Mesenchymal stem cell (in vitro differentiated cells and primary cell): ENCODE results near the gene LY86.

Experiments used
- DNase-seq: peaks from one replicate; pipeline ENCODE4 v3.0.0-alpha.2; 2013
- H2AFZ ChIP-seq: one replicate; pipeline ENCODE4 v1.6.1; 2013; ENCODE audit warnings: low read depth, mild to moderate bottlenecking, control low read depth, inconsistent platforms, low read length, moderate library complexity
- H2AK5ac ChIP-seq: 2 replicates; pipeline ENCODE4 v1.6.1; 2013; ENCODE audit warnings: low read length, moderate library complexity, mild to moderate bottlenecking, inconsistent platforms; ENCODE audit not compliant: severe bottlenecking
- H2BK120ac ChIP-seq: one replicate; pipeline ENCODE4 v1.6.1; 2013; ENCODE audit warnings: low read depth, mild to moderate bottlenecking, inconsistent platforms, low read length, moderate library complexity
- H2BK12ac ChIP-seq, 2 experiments: one replicate each; pipeline ENCODE4 v1.6.1; 2013; ENCODE audit warnings: inconsistent platforms in 2 of 2, low read length in 2 of 2, mild to moderate bottlenecking in 2 of 2, moderate library complexity in 2 of 2, control low read depth in 1 of 2
- H2BK15ac ChIP-seq: one replicate; pipeline ENCODE4 v1.6.1; 2013; ENCODE audit warnings: mild to moderate bottlenecking, low read depth, inconsistent platforms; ENCODE audit not compliant: poor library complexity, severe bottlenecking
- H2BK5ac ChIP-seq: 2 replicates; pipeline ENCODE4 v1.6.1; 2013; ENCODE audit warnings: low read depth, mild to moderate bottlenecking, low read length, control low read depth, inconsistent platforms; ENCODE audit not compliant: poor library complexity, severe bottlenecking
- H3K14ac ChIP-seq, 2 experiments: one replicate each; pipeline ENCODE4 v1.6.1; 2013; ENCODE audit warnings: inconsistent platforms in 2 of 2, low read length in 2 of 2, control low read depth in 1 of 2, mild to moderate bottlenecking in 1 of 2, moderate library complexity in 1 of 2
- H3K18ac ChIP-seq, 2 experiments: one replicate each; pipeline ENCODE4 v1.6.1; 2013; ENCODE audit warnings: inconsistent platforms in 2 of 2, low read length in 2 of 2, control low read depth in 1 of 2, low read depth in 1 of 2, mild to moderate bottlenecking in 1 of 2
- H3K23ac ChIP-seq, 2 experiments: one replicate each; pipeline ENCODE4 v1.6.1; 2013; ENCODE audit warnings: inconsistent platforms in 2 of 2, low read length in 2 of 2, mild to moderate bottlenecking in 2 of 2, moderate library complexity in 2 of 2, control low read depth in 1 of 2
- H3K27ac ChIP-seq: 2 replicates; pipeline ENCODE4 v1.5.1; 2013; ENCODE audit warnings: mild to moderate bottlenecking, moderate library complexity, low read length, control low read depth, inconsistent platforms; ENCODE audit not compliant: poor library complexity, severe bottlenecking
- H3K27me3 ChIP-seq, 2 experiments: 2 replicates each; pipeline versions ENCODE4 v1.6.1 to v1.7.0; 2013; ENCODE audit warnings: low read length in 2 of 2, mild to moderate bottlenecking in 2 of 2, moderate library complexity in 2 of 2, control low read depth in 1 of 2, inconsistent platforms in 1 of 2; ENCODE audit not compliant: control insufficient read depth in 1 of 2, insufficient read depth in 1 of 2
- H3K36me3 ChIP-seq, 2 experiments: 2 replicates each; pipeline versions ENCODE4 v1.6.1 to v1.7.0; 2013; ENCODE audit warnings: low read length in 2 of 2, control low read depth in 1 of 2, inconsistent platforms in 1 of 2, low read depth in 1 of 2, mild to moderate bottlenecking in 1 of 2; ENCODE audit not compliant: insufficient read depth in 2 of 2, control insufficient read depth in 1 of 2
- H3K4ac ChIP-seq, 2 experiments: one replicate each; pipeline ENCODE4 v1.6.1; 2013; ENCODE audit warnings: inconsistent platforms in 2 of 2, low read length in 2 of 2, mild to moderate bottlenecking in 2 of 2, moderate library complexity in 2 of 2, control low read depth in 1 of 2, low read depth in 1 of 2
- H3K4me1 ChIP-seq: 2 replicates; pipeline ENCODE4 v1.6.1; 2013; ENCODE audit warnings: low read depth, low read length, control low read depth; ENCODE audit not compliant: control insufficient read depth, insufficient read depth
- H3K4me2 ChIP-seq: 2 replicates; pipeline ENCODE4 v1.6.1; 2013; ENCODE audit warnings: low read length, mild to moderate bottlenecking, inconsistent platforms; ENCODE audit not compliant: poor library complexity, severe bottlenecking
- H3K4me3 ChIP-seq, 2 experiments: 2 replicates each; pipeline versions ENCODE4 v1.5.1 to v1.7.0; 2013; ENCODE audit warnings: low read length in 2 of 2, mild to moderate bottlenecking in 2 of 2, control low read depth in 1 of 2, low read depth in 1 of 2; ENCODE audit not compliant: insufficient read depth in 1 of 2
- H3K79me1 ChIP-seq: replicated peaks from 2 replicates; pipeline ENCODE4 v1.6.1; 2013; ENCODE audit warnings: mild to moderate bottlenecking, control low read depth, low read length, inconsistent platforms; ENCODE audit not compliant: poor library complexity, severe bottlenecking
- H3K9ac ChIP-seq: 2 replicates; pipeline ENCODE4 v1.7.0; 2013; ENCODE audit warnings: mild to moderate bottlenecking, low read length, moderate library complexity
- H3K9me3 ChIP-seq: 2 replicates; pipeline ENCODE4 v1.7.0; 2013; ENCODE audit warnings: mild to moderate bottlenecking, low read length; ENCODE audit not compliant: control insufficient read depth
- H4K8ac ChIP-seq: one replicate; pipeline ENCODE4 v1.6.1; 2013; ENCODE audit warnings: inconsistent platforms, mild to moderate bottlenecking, low read length, moderate library complexity
- H4K91ac ChIP-seq: one replicate; pipeline ENCODE4 v1.6.1; 2013; ENCODE audit warnings: mild to moderate bottlenecking, low read length, inconsistent platforms
- WGBS: methylation state at CpG from one replicate; pipeline ENCODE4 v1.1.7; 2013; ENCODE audit warnings: mixed read lengths; 5-methylcytosine and 5-hydroxymethylcytosine counted together

The LY86 gene

DNA sequence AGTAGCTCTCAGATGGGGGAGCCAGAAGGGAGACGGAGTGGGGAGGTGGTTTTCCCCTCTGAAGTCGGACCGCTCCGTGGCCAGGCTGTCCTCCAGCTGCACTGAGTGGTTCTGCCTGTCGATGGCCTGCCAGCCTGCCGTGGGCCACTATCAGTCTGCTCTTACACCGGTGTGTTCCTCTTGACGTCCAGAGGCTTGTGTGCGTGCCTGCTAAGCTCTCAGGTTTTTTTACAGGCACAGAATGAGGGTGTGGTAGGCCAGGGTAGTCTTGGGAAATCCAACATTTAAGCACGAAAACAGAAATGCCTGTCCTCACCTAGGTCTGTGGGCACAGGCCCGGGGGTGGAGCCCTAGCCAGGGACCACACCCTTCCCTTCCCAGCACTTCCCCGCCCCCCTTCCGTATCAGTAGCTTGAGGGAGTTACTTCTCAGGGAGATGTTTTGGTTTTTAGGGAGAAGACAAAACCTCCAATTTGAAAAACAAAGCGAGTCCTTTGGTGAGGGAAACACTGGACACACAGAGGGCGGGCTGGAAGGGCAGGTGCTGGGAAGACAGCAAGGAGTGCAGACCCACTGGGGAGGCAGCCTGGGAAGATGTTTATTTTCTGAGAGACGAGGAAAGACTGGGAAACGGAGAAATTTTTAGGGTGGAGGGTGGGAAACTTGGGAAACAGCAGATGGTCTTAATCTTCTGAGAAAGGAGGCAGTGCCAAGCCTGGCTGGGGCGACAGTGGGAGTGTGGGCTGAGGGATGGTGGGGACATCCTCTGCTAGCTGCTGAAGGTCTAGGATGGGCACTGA, 106.5 kb downstream of the LY86 start:
- H2AFZ ChIP-seq = no peak overlapping the region
- peak overlapping the region; percentile 63 for H3K9ac ChIP-seq
- peak overlapping the region in 1 of 2 experiments; percentile 9 for H3K18ac ChIP-seq
- H3K4me2 ChIP-seq = no peak overlapping the region
- H3K79me1 ChIP-seq = no peaks in the 10 kb centered on the region
- peaks cover 0 to 8% of the 10 kb centered on the region in 2 experiments for H3K27me3 ChIP-seq
- no peak overlapping the region for H2BK120ac ChIP-seq
- no peak overlapping the region for H4K8ac ChIP-seq
- H2AK5ac ChIP-seq = no peak overlapping the region
- H3K9me3 ChIP-seq = no peaks in the 10 kb centered on the region
- no peak overlapping the region for H3K23ac ChIP-seq
- H3K4me3 ChIP-seq = peak overlapping the region in 1 of 2 experiments; percentile 23
- H3K4me1 ChIP-seq = peaks cover 5% of the 10 kb centered on the region
- H4K91ac ChIP-seq = no peak overlapping the region
- DNase-seq = no peak
- WGBS = 58% methylated on average over 18 of the region's 18 CpGs
- H3K36me3 ChIP-seq = no peaks in the 10 kb centered on the region
- no peak overlapping the region for H3K4ac ChIP-seq
- H3K14ac ChIP-seq = no peak overlapping the region
- no peak overlapping the region for H2BK5ac ChIP-seq
- no peak overlapping the region for H2BK15ac ChIP-seq
- H2BK12ac ChIP-seq = peak overlapping the region in 1 of 2 experiments; percentile 70
- H3K27ac ChIP-seq = no peak overlapping the region

DNA sequence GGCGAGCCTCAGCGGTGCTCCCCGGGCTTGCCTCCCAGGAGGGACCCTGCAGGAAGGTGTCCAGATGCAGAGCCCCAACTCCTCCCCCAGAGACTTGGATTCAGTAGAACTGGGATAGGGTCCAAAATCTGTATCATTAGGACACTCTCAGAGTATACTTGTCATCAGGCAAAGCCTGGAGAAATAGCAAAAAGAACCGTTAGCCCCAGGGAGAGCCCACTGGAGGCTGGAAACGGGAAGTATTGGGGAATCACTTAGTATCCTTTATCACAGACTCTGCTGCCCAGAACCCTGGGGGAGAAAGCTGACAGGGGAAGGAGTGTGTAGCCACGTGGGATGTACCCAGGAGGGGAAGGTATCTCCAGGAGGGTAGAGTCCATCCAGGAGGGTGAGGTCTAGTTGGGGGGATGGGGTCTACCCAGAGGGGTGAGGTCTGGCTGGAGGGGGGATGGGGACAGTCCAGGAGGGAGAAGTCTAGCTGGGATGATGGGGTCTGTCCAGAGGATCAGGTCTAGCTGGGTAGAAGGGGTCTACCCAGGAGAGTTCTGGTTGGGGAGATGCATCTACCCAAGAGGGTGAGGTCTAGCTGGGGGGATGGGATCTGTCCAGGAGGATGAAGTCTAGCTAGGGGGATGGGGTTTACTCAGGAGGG, 107.2 kb downstream of the LY86 start:
- Histone ChIP-seq H3K18ac (no peak overlapping the region), H3K27ac (no peak overlapping the region), H3K9ac (peak overlapping the region; percentile 63), H2BK5ac (no peak overlapping the region), H3K23ac (no peak overlapping the region), H2BK15ac (no peak overlapping the region), H2AFZ (no peak overlapping the region), H3K4me1 (peaks cover 5% of the 10 kb centered on the region), H3K27me3 (peaks cover 0 to 8% of the 10 kb centered on the region in 2 experiments), H3K4me3 (peak overlapping the region in 1 of 2 experiments; percentile 23), H3K4me2 (no peak overlapping the region), H4K91ac (no peak overlapping the region), H3K14ac (no peak overlapping the region), H3K79me1 (no peaks in the 10 kb centered on the region), H3K9me3 (no peaks in the 10 kb centered on the region), H2BK12ac (peak overlapping the region in 1 of 2 experiments; percentile 46), H2AK5ac (no peak overlapping the region), H3K4ac (no peak overlapping the region), H2BK120ac (no peak overlapping the region), H3K36me3 (no peaks in the 10 kb centered on the region), H4K8ac (no peak overlapping the region)
- WGBS = 58% methylated on average over 6 of the region's 6 CpGs
- DNase-seq = no peak

DNA sequence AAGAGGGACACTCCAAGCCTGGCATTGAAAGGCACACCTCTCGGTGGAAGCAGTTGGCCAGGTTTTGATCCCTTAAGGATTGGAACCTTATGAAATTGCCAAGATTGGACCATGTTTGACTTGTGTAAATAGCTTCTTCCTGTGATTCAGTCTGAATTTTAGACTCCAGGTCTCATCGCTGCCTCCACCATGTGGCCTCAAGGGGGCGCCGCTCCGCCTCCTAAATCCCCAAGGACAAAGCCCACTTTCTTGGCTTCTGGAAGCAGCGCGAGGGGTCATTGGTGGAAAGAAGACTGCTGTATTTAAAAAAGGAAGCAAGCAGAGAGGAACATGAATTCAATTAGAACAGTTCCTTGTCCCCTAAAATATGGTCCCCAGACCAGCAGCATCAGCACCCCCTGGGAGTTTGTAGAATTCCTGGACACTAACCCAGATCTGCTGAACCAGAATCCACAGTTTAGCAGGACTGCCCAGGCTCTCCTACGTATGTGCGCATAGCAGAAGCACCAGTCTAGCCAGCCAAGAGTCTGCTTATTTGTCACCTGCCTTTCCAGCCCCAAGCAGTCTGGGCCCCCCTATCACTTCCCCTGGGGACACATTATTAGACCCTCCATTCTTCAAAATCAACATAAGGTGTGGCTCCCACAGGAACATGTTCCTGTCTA, 108.5 kb downstream of the LY86 start:
- Histone ChIP-seq H3K27me3 (peaks cover 0 to 8% of the 10 kb centered on the region in 2 experiments), H2BK120ac (no peak overlapping the region), H3K27ac (no peak overlapping the region), H3K9me3 (no peaks in the 10 kb centered on the region), H4K91ac (no peak overlapping the region), H3K4me3 (no peak overlapping the region), H3K36me3 (no peaks in the 10 kb centered on the region), H2BK15ac (no peak overlapping the region), H3K4me2 (no peak overlapping the region), H3K4me1 (peaks cover 5% of the 10 kb centered on the region), H3K9ac (peak overlapping the region; percentile 63), H4K8ac (peak overlapping the region; percentile 5), H2BK12ac (no peak overlapping the region), H3K23ac (no peak overlapping the region), H3K18ac (no peak overlapping the region), H2AFZ (no peak overlapping the region), H2BK5ac (no peak overlapping the region), H2AK5ac (no peak overlapping the region), H3K79me1 (no peaks in the 10 kb centered on the region), H3K4ac (no peak overlapping the region), H3K14ac (no peak overlapping the region)
- 39% methylated on average over 9 of the region's 9 CpGs for WGBS
- DNase-seq = peak; percentile 73

DNA sequence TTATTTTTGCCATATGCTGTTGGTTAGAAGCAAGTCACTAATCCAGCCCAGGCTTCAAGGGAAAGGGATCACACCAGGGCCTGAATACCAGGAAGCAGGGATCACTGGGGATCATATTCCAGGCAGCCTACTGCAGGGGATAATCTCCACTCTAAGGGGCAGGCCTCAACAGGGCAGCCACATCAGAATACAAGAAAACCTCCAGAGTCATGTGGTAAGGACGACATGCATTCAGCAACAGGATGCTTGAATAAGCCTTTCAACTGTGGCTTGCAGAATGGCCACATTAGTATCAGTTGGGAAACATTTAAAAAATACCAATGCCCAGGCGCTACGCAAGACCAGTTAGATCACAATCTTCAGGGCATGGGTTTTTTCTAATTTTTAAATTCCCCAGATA, 109.1 kb downstream of the LY86 start:
- Histone ChIP-seq H3K4me3 (no peak overlapping the region), H2BK12ac (no peak overlapping the region), H3K36me3 (no peaks in the 10 kb centered on the region), H3K27me3 (peaks cover 0 to 8% of the 10 kb centered on the region in 2 experiments), H4K91ac (no peak overlapping the region), H3K27ac (no peak overlapping the region), H3K79me1 (no peaks in the 10 kb centered on the region), H3K9me3 (no peaks in the 10 kb centered on the region), H3K23ac (no peak overlapping the region), H3K18ac (no peak overlapping the region), H2BK15ac (no peak overlapping the region), H3K4me2 (no peak overlapping the region), H3K4ac (no peak overlapping the region), H2AK5ac (no peak overlapping the region), H3K14ac (no peak overlapping the region), H2BK120ac (no peak overlapping the region), H4K8ac (peak overlapping the region; percentile 49), H2AFZ (no peak overlapping the region), H2BK5ac (no peak overlapping the region), H3K4me1 (peaks cover 5% of the 10 kb centered on the region), H3K9ac (peak overlapping the region; percentile 45)
- WGBS = 95% methylated on average over 3 of the region's 3 CpGs
- DNase-seq = peak; percentile 28
